ENCODE results near the gene KRT17.
"Not testable (repeated sequence)": the region's sequence is repeated elsewhere in the genome, so short reads cannot be mapped to it uniquely, and the experiment has no call there.

The KRT17 gene

GRCh38 chr17:41648411-41649195, 24.2 kb upstream of the KRT17 start:
- in situ Hi-C loops (cut with HindIII; ENCODE audit: low sequenced_read_pairs) = no loop called here
- DNase-seq (ENCODE audit: low read depth, low spot score) = peak; percentile 77
- H3K4me3 ChIP-seq (ENCODE audit: low read depth, low read length) = peak overlapping the region; percentile 36
- TF ChIP-seq CTCF (IDR thresholded peaks at IDR 0.05; ENCODE audit: low read depth, low read length) = peak; percentile 96

GRCh38 chr17:41647940-41648410, 23.6 kb upstream of the KRT17 start:
- in situ Hi-C loops (cut with HindIII; ENCODE audit: low sequenced_read_pairs) = no loop called here
- peak; percentile 90 for TF ChIP-seq CTCF (IDR thresholded peaks at IDR 0.05; ENCODE audit: low read depth, low read length)
- peak overlapping the region; percentile 36 for H3K4me3 ChIP-seq (ENCODE audit: low read depth, low read length)
- DNase-seq (ENCODE audit: low read depth, low spot score) = peak; percentile 62

GRCh38 chr17:41647038-41647813, 22.9 kb upstream of the KRT17 start:
- in situ Hi-C loops (cut with HindIII; ENCODE audit: low sequenced_read_pairs) = no loop called here
- TF ChIP-seq CTCF (IDR thresholded peaks at IDR 0.05; ENCODE audit: low read depth, low read length) = no peak
- DNase-seq (ENCODE audit: low read depth, low spot score) = no peak
- no peak overlapping the region for H3K4me3 ChIP-seq (ENCODE audit: low read depth, low read length)

GRCh38 chr17:41642252-41643156, 18.1 kb upstream of the KRT17 start:
- no peak for TF ChIP-seq CTCF (IDR thresholded peaks at IDR 0.05; ENCODE audit: low read depth, low read length)
- DNase-seq (ENCODE audit: low read depth, low spot score) = no peak
- in situ Hi-C loops (cut with HindIII; ENCODE audit: low sequenced_read_pairs) = no loop called here
- no peak overlapping the region for H3K4me3 ChIP-seq (ENCODE audit: low read depth, low read length)

GRCh38 chr17:41640596-41640995, 16.2 kb upstream of the KRT17 start:
- in situ Hi-C loops (cut with HindIII; ENCODE audit: low sequenced_read_pairs); DNase-seq (ENCODE audit: low read depth, low spot score): not testable (repeated sequence)

GRCh38 chr17:41639492-41640473, 15.4 kb upstream of the KRT17 start:
- in situ Hi-C loops (cut with HindIII; ENCODE audit: low sequenced_read_pairs) = no loop called here
- H3K4me3 ChIP-seq (ENCODE audit: low read depth, low read length) = no peak overlapping the region
- no peak for TF ChIP-seq CTCF (IDR thresholded peaks at IDR 0.05; ENCODE audit: low read depth, low read length)
- no peak for DNase-seq (ENCODE audit: low read depth, low spot score)

More at GRCh38 chr17:41640596-41640995, 16.2 kb upstream of the KRT17 start:
- H3K4me3 ChIP-seq (ENCODE audit: low read depth, low read length) = not testable (repeated sequence)

All from astrocyte of the spinal cord (primary cell).